Activated T-cell treated with anti-CD3 and anti-CD28 coated beads, Interleukin-2, amount 50 U/mL, for 24 hours (primary cell): ENCODE results near the gene TMEM94.

Experiments used
- DNase-seq: peaks from one replicate; pipeline ENCODE4 v3.0.0-alpha.2; 2020
- H3K27ac Mint-ChIP-seq: 2 replicates; pipeline ENCODE4 v1.8.0; 2020; ENCODE audit warnings: mild to moderate bottlenecking, mixed read lengths
- H3K27me3 Mint-ChIP-seq: 2 replicates; pipeline ENCODE4 v1.8.0; 2020; ENCODE audit warnings: mixed read lengths
- H3K36me3 Mint-ChIP-seq: 2 replicates; pipeline ENCODE4 v1.8.0; 2020; ENCODE audit warnings: low read depth, mixed read lengths
- H3K4me1 Mint-ChIP-seq: 2 replicates; pipeline ENCODE4 v1.8.0; 2020; ENCODE audit warnings: low read depth, mixed read lengths
- H3K4me3 Mint-ChIP-seq: 2 replicates; pipeline ENCODE4 v1.8.0; 2020; ENCODE audit warnings: mild to moderate bottlenecking, moderate library complexity, mixed read lengths
- H3K9me3 Mint-ChIP-seq: 2 replicates; pipeline ENCODE4 v1.8.0; 2020; ENCODE audit warnings: mixed read lengths

Gene TMEM94

GRCh38 chr17:75546181-75546580 is 89.7 kb downstream of the TMEM94 start:
- H3K9me3 Mint-ChIP-seq, result no peaks in the 10 kb centered on the region
- no peak overlapping the region for H3K4me3 Mint-ChIP-seq
- no peak for DNase-seq
- no peak overlapping the region for H3K27ac Mint-ChIP-seq
- no peaks in the 10 kb centered on the region for H3K27me3 Mint-ChIP-seq
- H3K36me3 Mint-ChIP-seq, result peaks cover 2% of the 10 kb centered on the region
- no peaks in the 10 kb centered on the region for H3K4me1 Mint-ChIP-seq

- Mint-ChIP-seq H3K4me1 (no peaks in the 10 kb centered on the region), H3K9me3 (no peaks in the 10 kb centered on the region), H3K4me3 (no peak overlapping the region), H3K27ac (no peak overlapping the region), H3K36me3 (peaks cover 2% of the 10 kb centered on the region), H3K27me3 (no peaks in the 10 kb centered on the region)
- no peak for DNase-seq
Measured at GRCh38 chr17:75547091-75547490, 90.7 kb downstream of the TMEM94 start.

GRCh38 chr17:75548813-75549212 is 92.4 kb downstream of the TMEM94 start:
- H3K4me3 Mint-ChIP-seq, result no peak overlapping the region
- H3K36me3 Mint-ChIP-seq, result peaks cover 2% of the 10 kb centered on the region
- H3K27ac Mint-ChIP-seq, result no peak overlapping the region
- no peaks in the 10 kb centered on the region for H3K4me1 Mint-ChIP-seq
- DNase-seq, result no peak
- no peaks in the 10 kb centered on the region for H3K9me3 Mint-ChIP-seq
- no peaks in the 10 kb centered on the region for H3K27me3 Mint-ChIP-seq
